ENCODE results near the gene NAV2. TPM values are rescaled to one million over a fixed set of nuclear protein-coding genes. Genes with fewer than 3 reads are reported as not detected.

Gene NAV2
- polyA plus RNA-seq, 1 donor (not counting 4 experiments of a cell fraction or from before 2014, with no cell fraction given), result 4.0 TPM

- Histone ChIP-seq H3K4me2 (ENCODE audit: control insufficient read depth, extremely low read depth, insufficient read depth, low read depth, low read length) (no peak overlapping the region), H3K9me3 (ENCODE audit: control insufficient read depth, low read depth, low read length) (no peaks in the 10 kb centered on the region), H3K79me2 (ENCODE audit: control insufficient read depth, insufficient read depth, low read length) (no peaks in the 10 kb centered on the region), H2AFZ (ENCODE audit: control insufficient read depth, low read length) (no peak overlapping the region), H4K20me1 (ENCODE audit: control insufficient read depth, extremely low read depth, insufficient read depth, low read length) (no peaks in the 10 kb centered on the region), H3K9me1 (ENCODE audit: control insufficient read depth, extremely low read depth, insufficient read depth, low read length) (no peaks in the 10 kb centered on the region), H3K27me3 (ENCODE audit: control insufficient read depth, extremely low read depth, insufficient read depth, low read length) (peaks cover 4% of the 10 kb centered on the region), H3K4me1 (ENCODE audit: control insufficient read depth, extremely low read depth, insufficient read depth, low read length) (no peaks in the 10 kb centered on the region), H3K27ac (ENCODE audit: control insufficient read depth, insufficient read depth, low read length) (no peak overlapping the region), H3K4me3 (ENCODE audit: control insufficient read depth in 2 of 3, extremely low read depth in 1 of 3, insufficient read depth in 2 of 3, low read depth in 1 of 3, low read length in 3 of 3) (no peak overlapping the region), H3K36me3 (ENCODE audit: control insufficient read depth in 2 of 2, extremely low read depth in 1 of 2, insufficient read depth in 2 of 2, low read length in 2 of 2) (no peaks in the 10 kb centered on the region), H3K9ac (ENCODE audit: control insufficient read depth, extremely low read depth, insufficient read depth, low read length) (no peak overlapping the region)
- TF ChIP-seq EZH2 (IDR thresholded peaks at IDR 0.05; ENCODE audit: low read length), result no peak
- TF ChIP-seq CTCF (optimal IDR thresholded peaks at IDR 0.05 in 1 of 3, IDR thresholded peaks at IDR 0.05 in 1 of 3, conservative IDR thresholded peaks at IDR 0.05 in 1 of 3; ENCODE audit: extremely low read depth in 1 of 3, insufficient read depth in 2 of 3, low read length in 3 of 3), result no peak
- DNase-seq (ENCODE audit: low read depth, low spot score) (no peak), FAIRE-seq (no peak)
- dilution Hi-C loops (cut with MboI; ENCODE audit: extremely low pct_ligation_motif_present, low sequenced_read_pairs), result no loop called here
These were observed 21.5 kb downstream of the NAV2 start for GRCh38 chr11:19734171-19734570.

GRCh38 chr11:19735157-19735908, 22.7 kb downstream of the NAV2 start:
- dilution Hi-C loops (cut with MboI; ENCODE audit: extremely low pct_ligation_motif_present, low sequenced_read_pairs), result no loop called here
- no peaks in the 10 kb centered on the region for H3K9me1 ChIP-seq (ENCODE audit: control insufficient read depth, extremely low read depth, insufficient read depth, low read length)
- no peaks in the 10 kb centered on the region for H3K4me1 ChIP-seq (ENCODE audit: control insufficient read depth, extremely low read depth, insufficient read depth, low read length)
- H3K4me3 ChIP-seq (ENCODE audit: control insufficient read depth in 2 of 3, extremely low read depth in 1 of 3, insufficient read depth in 2 of 3, low read depth in 1 of 3, low read length in 3 of 3), result no peak overlapping the region
- H3K27me3 ChIP-seq (ENCODE audit: control insufficient read depth, extremely low read depth, insufficient read depth, low read length), result peaks cover 4% of the 10 kb centered on the region
- H2AFZ ChIP-seq (ENCODE audit: control insufficient read depth, low read length), result no peak overlapping the region
- no peak overlapping the region for H3K27ac ChIP-seq (ENCODE audit: control insufficient read depth, insufficient read depth, low read length)
- no peak for FAIRE-seq
- no peak for DNase-seq (ENCODE audit: low read depth, low spot score)
- no peaks in the 10 kb centered on the region for H3K79me2 ChIP-seq (ENCODE audit: control insufficient read depth, insufficient read depth, low read length)
- no peak overlapping the region for H3K4me2 ChIP-seq (ENCODE audit: control insufficient read depth, extremely low read depth, insufficient read depth, low read depth, low read length)
- no peaks in the 10 kb centered on the region for H4K20me1 ChIP-seq (ENCODE audit: control insufficient read depth, extremely low read depth, insufficient read depth, low read length)
- TF ChIP-seq CTCF (optimal IDR thresholded peaks at IDR 0.05 in 1 of 3, IDR thresholded peaks at IDR 0.05 in 1 of 3, conservative IDR thresholded peaks at IDR 0.05 in 1 of 3; ENCODE audit: extremely low read depth in 1 of 3, insufficient read depth in 2 of 3, low read length in 3 of 3) (no peak), EZH2 (IDR thresholded peaks at IDR 0.05; ENCODE audit: low read length) (no peak)
- H3K9me3 ChIP-seq (ENCODE audit: control insufficient read depth, low read depth, low read length), result no peaks in the 10 kb centered on the region
- H3K36me3 ChIP-seq (ENCODE audit: control insufficient read depth in 2 of 2, extremely low read depth in 1 of 2, insufficient read depth in 2 of 2, low read length in 2 of 2), result no peaks in the 10 kb centered on the region
- no peak overlapping the region for H3K9ac ChIP-seq (ENCODE audit: control insufficient read depth, extremely low read depth, insufficient read depth, low read length)
